GM12878 (cell line): Measurements from ENCODE around the gene CTNNA3.

ENCODE experiments used
- ASH2L ChIP-seq: fragments of 300-600, 200-600 bp; sonication (generic); IDR thresholded peaks from 2 replicates; pipeline ENCODE4 v1.6.1; 2017; ENCODE audit warnings: low read depth, mild to moderate bottlenecking, borderline replicate concordance
- BHLHE40 ChIP-seq, 2 experiments: fragments of 450-650 bp in 1 of 2; IDR thresholded peaks; 2 replicates each; pipeline ENCODE4 v1.6.1; 2011 to 2017; ENCODE audit warnings: low read depth in 2 of 2, borderline replicate concordance in 1 of 2, improper control_type of control experiment in 1 of 2, low read length in 1 of 2, mild to moderate bottlenecking in 1 of 2
- EZH2 ChIP-seq: IDR thresholded peaks from 2 replicates; pipeline ENCODE4 v1.6.1; 2012; ENCODE audit warnings: low read depth, mild to moderate bottlenecking, control low read depth, inconsistent platforms, low read length, borderline replicate concordance; ENCODE audit not compliant: control insufficient read depth
- JUND ChIP-seq: IDR thresholded peaks from 2 replicates; pipeline ENCODE4 v1.6.1; 2012; ENCODE audit warnings: low read depth, mild to moderate bottlenecking, low read length, improper control_type of control experiment, moderate library complexity
- POLR2A ChIP-seq: IDR thresholded peaks from 2 replicates; pipeline ENCODE4 v1.6.1; 2011; ENCODE audit warnings: low read depth, mild to moderate bottlenecking, low read length
- SIN3A ChIP-seq: IDR thresholded peaks from 2 replicates; pipeline ENCODE4 v1.6.1; 2012; ENCODE audit warnings: low read depth, low read length, improper control_type of control experiment
- TAF1 ChIP-seq: IDR thresholded peaks from 2 replicates; pipeline ENCODE4 v1.6.1; 2011; ENCODE audit warnings: mild to moderate bottlenecking, low read depth, low read length, borderline replicate concordance
- TF ChIP-seq, protein P1 (sequence below): fragments of 450-650 bp; conservative IDR thresholded peaks from 2 replicates; pipeline ENCODE4 v1.6.1; 2017; ENCODE audit warnings: mild to moderate bottlenecking, moderate library complexity

DNA sequence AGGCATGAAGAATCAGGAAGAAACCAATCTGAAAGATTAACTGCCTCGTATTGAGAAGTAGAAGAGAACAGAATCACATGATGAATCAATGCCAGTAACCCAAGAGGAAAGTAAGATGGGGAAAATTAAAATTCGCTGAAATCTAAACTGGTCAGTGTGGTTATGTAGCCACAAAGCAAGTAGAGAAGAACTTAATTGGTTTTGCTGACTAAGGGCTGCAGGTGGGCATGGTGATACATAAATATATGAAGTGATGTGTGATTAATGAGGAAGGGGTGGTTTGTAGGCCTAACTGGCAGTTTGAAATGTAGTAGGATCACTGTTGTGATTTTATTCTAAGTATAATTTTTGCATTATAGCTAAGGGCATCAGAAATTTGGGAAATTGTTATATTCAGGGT, 853.6 kb downstream of the CTNNA3 start:
- no peak for TF ChIP-seq SIN3A
- TF ChIP-seq BHLHE40 (IDR thresholded peaks at IDR 0.05; ENCODE audit: borderline replicate concordance in 1 of 2, low read depth in 2 of 2, low read length in 1 of 2): no peak
- TF ChIP-seq JUND: no peak
- TF ChIP-seq, protein P1, sequence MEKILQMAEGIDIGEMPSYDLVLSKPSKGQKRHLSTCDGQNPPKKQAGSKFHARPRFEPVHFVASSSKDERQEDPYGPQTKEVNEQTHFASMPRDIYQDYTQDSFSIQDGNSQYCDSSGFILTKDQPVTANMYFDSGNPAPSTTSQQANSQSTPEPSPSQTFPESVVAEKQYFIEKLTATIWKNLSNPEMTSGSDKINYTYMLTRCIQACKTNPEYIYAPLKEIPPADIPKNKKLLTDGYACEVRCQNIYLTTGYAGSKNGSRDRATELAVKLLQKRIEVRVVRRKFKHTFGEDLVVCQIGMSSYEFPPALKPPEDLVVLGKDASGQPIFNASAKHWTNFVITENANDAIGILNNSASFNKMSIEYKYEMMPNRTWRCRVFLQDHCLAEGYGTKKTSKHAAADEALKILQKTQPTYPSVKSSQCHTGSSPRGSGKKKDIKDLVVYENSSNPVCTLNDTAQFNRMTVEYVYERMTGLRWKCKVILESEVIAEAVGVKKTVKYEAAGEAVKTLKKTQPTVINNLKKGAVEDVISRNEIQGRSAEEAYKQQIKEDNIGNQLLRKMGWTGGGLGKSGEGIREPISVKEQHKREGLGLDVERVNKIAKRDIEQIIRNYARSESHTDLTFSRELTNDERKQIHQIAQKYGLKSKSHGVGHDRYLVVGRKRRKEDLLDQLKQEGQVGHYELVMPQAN: no peak
- no peak for TF ChIP-seq POLR2A
- no peak for TF ChIP-seq ASH2L
- no peak for TF ChIP-seq EZH2
- no peak for TF ChIP-seq TAF1
